ENCODE results near the gene LRMDA. TPM values are rescaled to one million over a fixed set of nuclear protein-coding genes. Genes with fewer than 3 reads are reported as not detected.

The LRMDA gene
- total RNA-seq, 1 donor from 2014 or later, result 5.2 TPM

GRCh38 chr10:76202777-76203176 is 771.4 kb downstream of the LRMDA start:
- no peak overlapping the region for H3K9ac ChIP-seq
- H3K36me3 Mint-ChIP-seq, result peaks cover 1% of the 10 kb centered on the region
- H3K79me2 ChIP-seq (ENCODE audit: low read depth), result no peaks in the 10 kb centered on the region
- peaks cover 3% of the 10 kb centered on the region for H3K27me3 Mint-ChIP-seq (ENCODE audit: insufficient read depth, low read depth)
- no peaks in the 10 kb centered on the region for H3K36me3 ChIP-seq
- H4K20me1 ChIP-seq (ENCODE audit: low read depth), result no peaks in the 10 kb centered on the region
- DNase-seq (ENCODE audit: low spot score), result no peak
- H3K4me1 ChIP-seq, result peaks cover 11% of the 10 kb centered on the region
- H3K27ac Mint-ChIP-seq, result no peak overlapping the region
- peaks cover 18% of the 10 kb centered on the region for H3K4me1 Mint-ChIP-seq
- no peak overlapping the region for H3K27ac ChIP-seq
- TF ChIP-seq EZH2 (IDR thresholded peaks at IDR 0.05), result no peak
- no peak for TF ChIP-seq CTCF (IDR thresholded peaks at IDR 0.05)
- no peak for TF ChIP-seq EZH2phosphoT487 (IDR thresholded peaks at IDR 0.05)
- peaks cover 6% of the 10 kb centered on the region for H3K9me3 Mint-ChIP-seq
- no peak overlapping the region for H3K4me3 Mint-ChIP-seq
- H3F3A ChIP-seq (ENCODE audit: low read depth), result peaks cover 7% of the 10 kb centered on the region
- no peak overlapping the region for H3K4me2 ChIP-seq
- H3K27me3 ChIP-seq, result no peaks in the 10 kb centered on the region
- H3K9me3 ChIP-seq (ENCODE audit: low read depth), result no peaks in the 10 kb centered on the region
- no peak overlapping the region for H2AFZ ChIP-seq (replicated peaks)
- no peak overlapping the region for H3K4me3 ChIP-seq

- H3F3A ChIP-seq (ENCODE audit: low read depth), result peaks cover 7% of the 10 kb centered on the region
- no peaks in the 10 kb centered on the region for H3K79me2 ChIP-seq (ENCODE audit: low read depth)
- H3K4me1 ChIP-seq, result peaks cover 11% of the 10 kb centered on the region
- H2AFZ ChIP-seq (replicated peaks), result no peak overlapping the region
- Mint-ChIP-seq H3K27ac (no peak overlapping the region), H3K4me3 (no peak overlapping the region), H3K4me1 (peaks cover 25% of the 10 kb centered on the region), H3K9me3 (peaks cover 6% of the 10 kb centered on the region), H3K36me3 (peaks cover 1% of the 10 kb centered on the region), H3K27me3 (ENCODE audit: insufficient read depth, low read depth) (peaks cover 5% of the 10 kb centered on the region)
- DNase-seq (ENCODE audit: low spot score), result no peak
- H3K27me3 ChIP-seq, result no peaks in the 10 kb centered on the region
- H3K4me3 ChIP-seq, result no peak overlapping the region
- no peaks in the 10 kb centered on the region for H3K9me3 ChIP-seq (ENCODE audit: low read depth)
- TF ChIP-seq CTCF (IDR thresholded peaks at IDR 0.05), result no peak
- no peaks in the 10 kb centered on the region for H4K20me1 ChIP-seq (ENCODE audit: low read depth)
- H3K4me2 ChIP-seq, result no peak overlapping the region
- H3K36me3 ChIP-seq, result no peaks in the 10 kb centered on the region
- no peak overlapping the region for H3K27ac ChIP-seq
- H3K9ac ChIP-seq, result no peak overlapping the region
These were observed 773.9 kb downstream of the LRMDA start for GRCh38 chr10:76205361-76205760.

GRCh38 chr10:76206797-76207352 is 775.5 kb downstream of the LRMDA start:
- Histone ChIP-seq H3K4me2 (no peak overlapping the region), H3K36me3 (no peaks in the 10 kb centered on the region), H3K4me1 (peaks cover 11% of the 10 kb centered on the region), H2AFZ (replicated peaks) (no peak overlapping the region), H3K9ac (no peak overlapping the region), H3F3A (ENCODE audit: low read depth) (peaks cover 7% of the 10 kb centered on the region), H3K27ac (no peak overlapping the region), H3K79me2 (ENCODE audit: low read depth) (no peaks in the 10 kb centered on the region), H3K9me3 (ENCODE audit: low read depth) (no peaks in the 10 kb centered on the region), H3K27me3 (no peaks in the 10 kb centered on the region), H3K4me3 (no peak overlapping the region), H4K20me1 (ENCODE audit: low read depth) (no peaks in the 10 kb centered on the region)
- Mint-ChIP-seq H3K27me3 (ENCODE audit: insufficient read depth, low read depth) (peaks cover 2% of the 10 kb centered on the region), H3K9me3 (peaks cover 6% of the 10 kb centered on the region), H3K4me3 (no peak overlapping the region), H3K27ac (no peak overlapping the region), H3K36me3 (peaks cover 1% of the 10 kb centered on the region), H3K4me1 (peaks cover 23% of the 10 kb centered on the region)
- no peak for DNase-seq (ENCODE audit: low spot score)
- no peak for TF ChIP-seq CTCF (IDR thresholded peaks at IDR 0.05)
- no peak for TF ChIP-seq EZH2 (IDR thresholded peaks at IDR 0.05)
- TF ChIP-seq EZH2phosphoT487 (IDR thresholded peaks at IDR 0.05), result no peak

All from neural progenitor cell (in vitro differentiated cells).